ENCODE data around the gene ATP12A. TPM values are rescaled to one million over a fixed set of nuclear protein-coding genes. Genes with fewer than 3 reads are reported as not detected.

ATP12A gene
- total RNA-seq, 2 donors from 2014 or later, result 0.12 TPM; not detected in 1

DNA sequence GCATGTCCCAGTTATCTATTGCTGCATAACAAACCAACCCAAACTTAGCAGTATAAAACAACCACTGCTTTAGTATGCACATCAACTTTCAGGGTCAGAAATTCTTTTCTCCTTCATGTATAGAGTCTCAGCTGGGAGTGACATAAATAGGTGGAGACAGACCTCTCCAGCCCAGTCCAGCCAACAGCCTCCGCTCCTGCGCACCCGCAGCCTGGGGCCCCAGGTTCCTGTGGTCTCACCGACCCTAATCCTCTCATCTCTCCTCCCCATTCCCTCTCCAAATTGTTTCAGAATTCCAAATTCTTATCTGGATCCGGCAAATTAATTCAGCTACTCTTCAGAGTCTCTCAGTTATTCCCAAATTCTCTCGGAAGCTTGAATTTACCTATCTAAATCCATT, 522 bp upstream of the ATP12A start:
- Mint-ChIP-seq H3K9me3 (no peaks in the 10 kb centered on the region), H3K27ac (no peak overlapping the region), H3K36me3 (no peaks in the 10 kb centered on the region)
- DNase-seq (ENCODE audit: low spot score in 2 of 2), result no peak
- ATAC-seq, result no peak

DNA sequence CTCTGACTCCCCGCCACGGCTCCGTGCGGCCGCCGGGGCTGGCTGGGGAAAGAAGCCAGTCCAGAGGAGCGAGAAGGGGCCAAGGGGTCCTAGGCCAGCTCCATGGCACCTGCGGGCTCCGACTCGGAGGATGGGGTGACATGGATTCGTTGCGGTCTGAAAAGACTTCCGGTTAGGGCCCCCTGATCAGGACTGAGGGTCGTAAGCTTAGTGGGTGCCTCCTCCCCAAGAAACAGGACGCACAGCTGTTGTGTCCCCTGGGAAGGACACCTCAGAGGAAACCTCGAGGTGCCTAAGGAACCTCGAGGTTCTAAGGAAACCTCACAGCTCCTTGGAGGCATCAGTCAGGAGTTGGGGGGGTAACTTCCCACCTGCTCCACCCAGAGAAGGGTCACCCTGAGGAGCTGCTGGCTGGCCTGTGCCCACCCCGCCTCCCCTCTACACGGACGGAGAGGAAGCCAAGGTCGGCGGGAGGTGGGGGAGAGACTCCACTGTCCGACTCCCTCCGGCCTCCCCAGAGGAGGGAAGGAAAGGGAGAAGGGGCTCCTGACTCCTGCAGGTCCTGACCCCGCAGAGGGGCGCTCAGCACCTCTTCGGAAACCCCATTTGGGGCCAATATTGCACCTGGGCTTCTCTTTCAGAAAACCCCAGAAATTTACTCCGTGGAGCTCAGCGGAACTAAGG, 855 bp downstream of the ATP12A start:
- H3K27ac Mint-ChIP-seq, result no peak overlapping the region
- no peaks in the 10 kb centered on the region for H3K36me3 Mint-ChIP-seq
- ATAC-seq, result no peak

DNA sequence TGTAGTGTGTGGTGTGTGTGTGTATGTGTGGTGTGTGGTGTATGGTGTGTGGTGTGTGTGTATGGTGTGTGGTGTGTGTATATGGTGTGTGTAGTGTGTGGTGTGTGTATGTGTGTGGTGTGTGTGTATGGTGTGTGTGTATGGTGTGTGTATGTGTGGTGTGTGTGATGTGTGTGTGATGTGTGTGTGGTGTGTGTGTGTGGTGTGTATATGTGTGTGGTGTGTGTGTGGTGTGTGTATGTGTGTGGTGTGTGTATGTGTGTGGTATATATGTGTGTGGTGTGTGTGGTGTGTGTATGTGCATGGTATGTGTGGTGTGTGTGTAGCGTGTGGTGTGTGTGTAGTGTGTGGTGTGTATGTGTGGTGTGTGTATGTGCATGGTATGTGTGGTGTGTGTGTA, 1.7 kb downstream of the ATP12A start:
- no peak overlapping the region for H3K27ac Mint-ChIP-seq
- no peak for DNase-seq (ENCODE audit: low spot score in 2 of 2)
- no peak for ATAC-seq
- no peaks in the 10 kb centered on the region for H3K9me3 Mint-ChIP-seq
- H3K36me3 Mint-ChIP-seq, result no peaks in the 10 kb centered on the region

More for the DNA sequence above, 855 bp downstream of the ATP12A start:
- no peaks in the 10 kb centered on the region for H3K9me3 Mint-ChIP-seq
- DNase-seq (ENCODE audit: low spot score in 2 of 2), result no peak

DNA sequence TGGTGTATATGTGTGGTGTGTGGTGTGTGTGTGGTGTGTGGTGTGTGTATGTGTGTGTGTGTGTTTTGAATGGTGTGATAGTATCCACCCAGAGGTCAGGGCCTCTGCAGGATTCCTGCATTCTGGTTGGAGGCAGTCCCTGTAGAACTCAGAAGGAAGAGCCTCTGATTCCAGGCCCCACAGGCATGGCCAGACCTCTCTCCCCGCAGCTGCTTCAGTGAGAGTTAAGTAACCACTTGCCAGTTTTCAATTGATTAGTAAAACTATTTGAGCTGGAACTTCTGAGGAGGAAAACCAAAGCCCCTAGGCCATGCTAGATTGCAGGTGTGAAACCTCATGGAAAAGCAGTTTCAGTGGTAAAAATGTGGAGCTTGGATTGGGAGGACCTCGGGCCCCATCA, 2.1 kb downstream of the ATP12A start:
- ATAC-seq, result no peak

DNA sequence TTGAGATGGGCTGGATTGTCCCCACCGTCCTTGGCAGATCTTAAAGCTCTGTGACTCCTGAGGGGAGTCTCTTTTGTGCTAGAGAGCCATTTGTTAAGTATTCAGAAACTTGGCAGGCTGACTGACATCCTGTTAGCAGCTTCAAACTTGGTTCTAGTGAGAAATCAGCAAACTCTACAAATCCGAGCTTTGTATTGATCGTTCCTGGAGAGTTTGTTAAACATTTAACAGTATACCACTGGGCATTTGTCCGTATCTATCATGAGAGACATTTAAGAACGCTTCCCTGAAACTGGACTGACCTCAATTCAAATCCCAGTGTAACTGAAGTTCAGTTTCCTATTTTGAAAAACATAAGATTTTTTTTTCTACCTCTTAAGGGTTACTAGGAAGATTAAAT, 3.1 kb downstream of the ATP12A start:
- Mint-ChIP-seq H3K9me3 (no peaks in the 10 kb centered on the region), H3K36me3 (no peaks in the 10 kb centered on the region), H3K27ac (no peak overlapping the region)
- ATAC-seq, result no peak
- no peak for DNase-seq (ENCODE audit: low spot score in 2 of 2)

More for the DNA sequence above, 2.1 kb downstream of the ATP12A start:
- H3K36me3 Mint-ChIP-seq, result no peaks in the 10 kb centered on the region
- no peak for DNase-seq (ENCODE audit: low spot score in 2 of 2)
- H3K9me3 Mint-ChIP-seq, result no peaks in the 10 kb centered on the region
- H3K27ac Mint-ChIP-seq, result no peak overlapping the region

DNA sequence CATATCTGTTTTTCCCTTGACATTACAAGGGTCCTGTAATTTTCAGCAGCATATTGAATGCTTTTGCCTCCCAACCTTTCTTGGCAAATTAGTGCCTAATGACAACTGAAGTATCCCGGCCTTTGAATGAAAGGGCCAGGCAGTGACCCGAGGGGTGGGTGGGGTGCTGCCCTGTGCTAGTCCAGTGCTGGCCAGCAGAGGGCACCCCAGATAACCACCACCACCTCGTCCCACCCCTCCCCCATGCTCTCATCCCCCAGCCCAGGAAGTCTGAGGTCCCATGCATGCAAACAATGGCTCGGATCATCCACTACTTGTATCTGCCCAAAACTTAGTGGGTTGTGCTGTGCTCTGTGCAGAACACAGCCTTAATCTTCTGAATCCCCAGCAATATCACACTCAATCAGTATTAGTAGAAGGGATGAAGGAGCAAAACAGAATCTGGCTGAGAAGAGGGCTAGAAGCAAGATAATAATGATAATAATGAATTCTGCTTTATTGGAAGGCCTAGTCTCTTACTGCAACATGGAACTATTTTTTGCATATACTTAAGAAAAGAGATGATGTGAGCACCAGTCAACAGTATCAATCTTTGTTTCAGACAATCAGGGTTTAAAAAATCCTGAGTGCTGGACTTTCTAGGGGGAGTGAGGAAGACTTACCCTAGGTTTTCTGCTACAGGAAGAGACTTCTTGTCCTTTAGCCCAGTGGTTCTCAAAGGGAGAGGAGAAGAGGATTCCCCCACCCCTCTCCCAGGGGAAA, 3.8 kb downstream of the ATP12A start:
- peak overlapping the region in 1 of 2 donors; percentile 22 for H3K27ac Mint-ChIP-seq
- H3K36me3 Mint-ChIP-seq, result no peaks in the 10 kb centered on the region
- peak in 1 of 2 donors; percentile 63 for DNase-seq (ENCODE audit: low spot score in 2 of 2)
- H3K9me3 Mint-ChIP-seq, result no peaks in the 10 kb centered on the region
- peak; percentile 33 to 79 for ATAC-seq

DNA sequence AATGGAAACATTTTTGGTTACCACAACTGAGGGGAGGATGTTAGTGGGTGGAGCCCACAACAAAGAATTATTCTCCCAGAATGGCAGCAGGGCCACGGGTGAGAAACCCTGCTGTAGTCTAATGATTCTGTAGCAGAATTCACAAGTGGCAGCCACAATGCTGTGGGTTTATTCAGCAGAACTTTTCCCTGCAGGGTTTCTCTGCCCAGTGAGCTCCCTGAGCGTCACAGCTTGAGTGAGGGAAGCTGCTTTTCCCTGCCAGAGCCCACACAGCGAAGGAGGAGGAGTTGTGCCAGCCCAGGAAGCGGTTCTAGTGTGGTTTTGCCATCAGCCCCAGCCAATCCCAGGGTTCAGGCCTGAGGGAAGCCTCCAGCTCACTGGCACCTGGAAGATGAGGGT, 4.4 kb downstream of the ATP12A start:
- Mint-ChIP-seq H3K9me3 (no peaks in the 10 kb centered on the region), H3K36me3 (no peaks in the 10 kb centered on the region), H3K27ac (peak overlapping the region in 1 of 2 donors; percentile 22)
- DNase-seq (ENCODE audit: low spot score in 2 of 2) (peak; percentile 33 to 77), ATAC-seq (peak; percentile 75 to 89)

DNA sequence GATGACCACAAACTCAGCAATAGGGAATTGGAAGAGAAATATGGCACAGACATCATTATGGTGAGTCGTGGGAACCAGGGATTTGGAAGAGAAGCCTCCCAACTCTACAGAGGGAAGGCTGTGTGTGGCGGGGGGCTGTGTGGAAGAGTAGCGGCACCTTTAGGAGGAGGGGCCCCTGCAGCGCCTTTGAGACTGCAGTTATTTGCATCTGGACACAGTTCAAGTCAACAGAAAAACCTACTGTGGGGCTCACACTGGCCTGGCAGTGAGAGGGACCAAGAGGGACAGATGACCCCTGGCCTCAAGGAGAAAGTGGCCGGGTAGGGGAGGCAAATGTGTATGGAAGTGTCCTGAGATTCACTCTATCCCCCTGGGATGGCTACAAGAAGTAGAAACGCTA, 5.1 kb downstream of the ATP12A start:
- Mint-ChIP-seq H3K27ac (no peak overlapping the region), H3K9me3 (no peaks in the 10 kb centered on the region), H3K36me3 (no peaks in the 10 kb centered on the region)
- ATAC-seq (no peak), DNase-seq (ENCODE audit: low spot score in 2 of 2) (no peak)

DNA sequence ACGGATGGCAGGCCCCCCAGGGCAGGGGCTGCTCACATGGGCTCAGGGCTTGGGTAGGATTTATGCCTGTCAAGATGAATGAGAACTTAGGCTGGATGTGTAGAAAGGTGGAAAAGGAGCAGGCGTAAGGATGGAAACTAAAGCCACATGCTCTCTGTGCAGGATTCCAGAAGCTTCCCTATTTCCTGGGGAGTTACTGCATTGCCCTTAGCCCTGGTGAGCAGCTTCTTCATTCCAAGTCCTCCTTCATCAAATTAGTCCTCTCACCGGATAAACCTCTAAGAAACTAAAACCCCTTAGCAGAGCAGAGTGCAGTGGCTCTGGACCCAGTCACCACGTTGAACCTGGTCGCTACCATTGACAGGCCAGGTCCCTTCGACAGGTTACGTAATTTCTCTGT, 7.4 kb downstream of the ATP12A start:
- ATAC-seq, result no peak
- Mint-ChIP-seq H3K36me3 (no peaks in the 10 kb centered on the region), H3K9me3 (no peaks in the 10 kb centered on the region), H3K27ac (no peak overlapping the region)
- no peak for DNase-seq (ENCODE audit: low spot score in 2 of 2)

DNA sequence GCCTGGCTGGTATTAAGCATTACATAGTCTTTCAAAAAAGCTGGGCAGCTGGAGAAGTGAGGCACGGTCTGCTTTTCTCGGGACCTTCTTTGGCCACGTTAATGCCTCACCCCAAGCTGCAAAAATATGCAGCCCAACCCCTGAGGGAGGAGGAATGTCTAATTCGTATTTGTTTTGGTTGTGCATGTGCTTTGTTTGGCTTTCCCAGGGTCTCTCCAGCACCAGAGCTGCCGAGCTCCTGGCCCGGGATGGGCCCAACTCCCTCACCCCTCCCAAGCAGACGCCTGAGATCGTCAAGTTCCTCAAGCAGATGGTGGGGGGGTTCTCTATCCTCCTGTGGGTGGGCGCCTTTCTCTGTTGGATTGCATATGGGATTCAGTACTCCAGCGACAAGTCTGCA, 7.9 kb downstream of the ATP12A start:
- Mint-ChIP-seq H3K27ac (no peak overlapping the region), H3K9me3 (no peaks in the 10 kb centered on the region), H3K36me3 (no peaks in the 10 kb centered on the region)
- ATAC-seq (no peak), DNase-seq (ENCODE audit: low spot score in 2 of 2) (no peak)

DNA sequence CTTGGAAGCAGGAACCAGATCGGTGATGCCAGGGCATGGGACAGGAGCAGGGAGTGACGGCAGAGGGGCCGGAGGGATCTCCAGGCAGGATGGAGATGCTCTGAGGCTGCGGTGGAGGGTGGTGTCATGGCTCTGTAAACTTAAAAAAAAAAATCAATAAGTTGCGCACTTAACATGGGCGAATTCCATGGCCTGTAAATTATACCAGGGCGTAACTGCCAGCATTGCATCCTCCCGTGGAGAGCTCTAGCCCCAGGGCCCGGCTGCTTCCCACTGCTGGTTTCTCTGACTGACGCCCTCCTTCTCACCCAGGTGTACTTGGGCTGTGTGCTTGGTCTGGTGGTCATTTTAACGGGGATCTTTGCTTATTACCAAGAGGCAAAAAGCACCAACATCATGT, 8.7 kb downstream of the ATP12A start:
- no peaks in the 10 kb centered on the region for H3K9me3 Mint-ChIP-seq
- H3K27ac Mint-ChIP-seq, result no peak overlapping the region
- no peak for DNase-seq (ENCODE audit: low spot score in 2 of 2)
- no peaks in the 10 kb centered on the region for H3K36me3 Mint-ChIP-seq
- ATAC-seq, result no peak

DNA sequence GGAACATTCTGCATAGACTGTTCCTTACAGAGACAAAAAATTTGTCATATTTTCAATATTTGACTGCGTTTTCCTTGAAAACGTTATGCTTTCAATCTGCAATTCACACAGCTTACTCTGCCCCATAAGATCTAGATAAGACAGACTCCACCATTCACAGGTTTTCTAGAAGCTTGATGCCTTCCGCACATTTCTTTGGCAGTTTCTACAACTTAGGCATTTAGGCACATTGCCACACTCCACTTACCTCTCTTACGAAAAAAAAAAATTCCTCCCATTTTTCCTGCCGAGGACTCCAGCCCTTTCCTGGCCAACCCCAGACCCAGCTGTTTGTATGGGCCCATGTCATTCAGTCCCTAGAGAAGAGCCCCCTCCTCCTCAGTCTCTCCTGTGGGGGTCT, 11.2 kb downstream of the ATP12A start:
- no peaks in the 10 kb centered on the region for H3K9me3 Mint-ChIP-seq
- DNase-seq (ENCODE audit: low spot score in 2 of 2) (no peak), ATAC-seq (no peak)
- no peaks in the 10 kb centered on the region for H3K36me3 Mint-ChIP-seq
- no peak overlapping the region for H3K27ac Mint-ChIP-seq

DNA sequence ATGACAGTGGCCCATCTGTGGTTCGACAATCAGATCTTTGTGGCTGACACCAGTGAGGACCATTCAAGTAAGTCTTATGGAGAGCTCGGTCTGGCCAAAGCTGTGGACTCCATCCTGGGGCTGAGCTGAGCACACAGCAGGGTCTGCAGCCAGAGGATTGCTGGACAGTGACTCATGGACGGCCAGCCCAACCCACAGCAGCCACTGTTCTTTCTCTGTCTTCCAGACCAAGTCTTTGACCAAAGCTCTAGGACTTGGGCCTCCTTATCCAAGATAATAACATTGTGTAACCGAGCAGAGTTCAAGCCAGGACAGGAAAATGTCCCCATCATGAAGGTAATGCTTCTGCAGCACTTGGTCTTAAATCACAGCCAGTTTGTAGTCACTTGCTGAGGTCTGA, 12.4 kb downstream of the ATP12A start:
- DNase-seq (ENCODE audit: low spot score in 2 of 2), result no peak
- no peak overlapping the region for H3K27ac Mint-ChIP-seq
- no peaks in the 10 kb centered on the region for H3K36me3 Mint-ChIP-seq
- no peak for ATAC-seq
- no peaks in the 10 kb centered on the region for H3K9me3 Mint-ChIP-seq

DNA sequence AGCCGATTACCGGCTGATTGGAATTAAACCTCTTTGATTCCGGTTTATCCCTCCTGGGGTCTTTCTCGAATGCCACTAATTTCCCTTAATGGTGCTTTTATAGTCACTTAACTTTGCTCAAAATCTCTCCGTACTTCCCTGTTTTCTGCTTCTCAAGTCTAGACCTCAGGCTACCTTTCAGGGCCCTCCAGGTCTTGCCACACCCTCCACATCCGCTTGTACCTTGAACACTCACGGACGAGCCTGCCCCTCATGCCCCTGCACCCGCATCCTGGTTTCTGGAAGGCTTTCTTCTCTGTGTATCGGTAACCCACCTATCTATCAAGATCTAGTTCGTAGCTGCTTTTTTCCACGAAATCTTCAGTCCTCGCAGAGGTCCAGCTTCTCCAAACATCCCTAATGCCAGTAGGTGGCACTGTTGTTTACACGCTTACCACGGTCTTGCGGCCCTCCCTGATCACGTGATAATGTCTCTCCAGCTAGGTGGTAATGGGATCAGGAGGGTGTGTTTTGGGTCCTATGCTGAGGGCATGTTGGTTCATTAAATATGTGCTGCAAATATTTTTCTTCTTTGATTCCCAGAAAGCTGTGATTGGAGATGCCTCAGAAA, 13.8 kb downstream of the ATP12A start:
- Mint-ChIP-seq H3K27ac (no peak overlapping the region), H3K9me3 (no peaks in the 10 kb centered on the region), H3K36me3 (no peaks in the 10 kb centered on the region)
- peak; percentile 81 to 82 for ATAC-seq
- peak in 1 of 2 donors; percentile 52 for DNase-seq (ENCODE audit: low spot score in 2 of 2)

DNA sequence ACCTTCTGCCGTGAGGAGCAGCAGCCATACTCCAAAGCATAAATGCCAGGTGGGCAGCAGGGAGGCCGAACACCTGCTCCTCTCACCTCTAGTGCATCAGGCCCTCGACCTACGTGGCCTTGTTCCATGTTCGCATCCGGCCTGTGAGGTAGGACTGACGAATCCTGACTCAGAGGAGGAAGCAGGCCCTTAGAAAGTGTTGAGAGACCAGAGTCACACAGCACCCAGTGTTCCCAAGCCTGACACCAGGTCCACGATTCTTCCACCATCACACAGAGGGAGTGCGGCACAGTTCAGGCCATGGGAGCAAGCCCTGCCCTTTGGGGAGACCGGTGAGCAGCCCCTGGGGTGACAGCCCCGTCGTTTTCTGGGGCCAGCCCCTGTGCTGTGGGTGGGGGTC, 14.7 kb downstream of the ATP12A start:
- Mint-ChIP-seq H3K36me3 (no peaks in the 10 kb centered on the region), H3K27ac (no peak overlapping the region), H3K9me3 (no peaks in the 10 kb centered on the region)
- ATAC-seq, result no peak
- no peak for DNase-seq (ENCODE audit: low spot score in 2 of 2)

DNA sequence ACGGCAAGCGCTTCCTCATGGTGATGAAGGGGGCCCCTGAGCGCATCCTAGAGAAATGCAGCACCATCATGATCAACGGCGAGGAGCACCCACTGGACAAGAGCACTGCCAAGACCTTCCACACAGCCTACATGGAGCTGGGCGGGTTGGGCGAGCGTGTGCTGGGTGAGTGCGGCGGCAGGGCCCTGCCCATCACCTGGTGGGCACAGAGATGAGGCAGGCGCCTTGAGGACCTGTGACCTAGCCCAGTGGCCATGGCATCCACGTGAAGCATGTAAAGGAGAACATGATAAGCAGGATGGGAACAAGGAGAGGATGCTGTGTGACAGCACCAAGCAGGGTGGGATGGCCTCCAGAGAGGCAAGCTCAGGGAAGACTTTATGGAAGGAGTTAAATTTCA, 18.5 kb downstream of the ATP12A start:
- no peak for ATAC-seq
- no peak for DNase-seq (ENCODE audit: low spot score in 2 of 2)
- Mint-ChIP-seq H3K9me3 (no peaks in the 10 kb centered on the region), H3K36me3 (no peaks in the 10 kb centered on the region), H3K27ac (no peak overlapping the region)

DNA sequence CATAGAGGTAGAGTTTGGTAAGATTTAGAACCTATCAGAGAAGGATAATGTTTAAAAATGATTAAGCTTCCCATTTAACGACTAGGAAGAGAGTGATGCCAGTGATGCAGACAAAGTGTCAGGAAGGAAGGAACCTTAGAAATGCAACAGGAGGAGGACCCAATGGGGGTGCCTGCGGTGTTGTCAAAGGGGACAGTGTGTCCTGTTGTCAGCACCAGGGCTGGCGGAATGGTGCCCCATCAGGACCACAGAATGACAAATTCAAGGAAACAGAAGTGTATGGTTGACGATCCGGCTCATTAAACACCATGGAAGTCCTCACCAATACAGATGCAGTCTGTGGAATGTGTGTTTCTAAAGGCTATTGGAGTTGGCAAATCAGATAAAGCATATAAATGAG, 19.3 kb downstream of the ATP12A start:
- no peak for DNase-seq (ENCODE audit: low spot score in 2 of 2)
- no peak overlapping the region for H3K27ac Mint-ChIP-seq
- H3K36me3 Mint-ChIP-seq, result no peaks in the 10 kb centered on the region
- no peaks in the 10 kb centered on the region for H3K9me3 Mint-ChIP-seq
- no peak for ATAC-seq

DNA sequence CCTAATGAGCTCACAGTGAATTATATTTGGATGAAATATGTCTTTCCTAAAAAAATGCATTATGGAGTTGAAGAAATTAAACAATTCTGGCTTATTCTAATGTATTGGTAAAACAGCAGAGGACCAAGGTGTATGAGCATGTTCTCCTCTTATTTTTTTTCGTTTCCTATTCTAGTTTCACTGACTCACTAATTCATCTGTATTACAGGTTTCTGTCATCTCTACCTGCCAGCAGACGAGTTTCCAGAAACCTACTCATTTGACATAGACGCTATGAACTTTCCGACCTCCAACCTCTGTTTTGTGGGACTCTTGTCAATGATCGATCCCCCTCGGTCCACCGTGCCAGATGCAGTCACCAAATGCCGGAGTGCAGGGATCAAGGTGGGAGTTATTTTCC, 20.3 kb downstream of the ATP12A start:
- DNase-seq (ENCODE audit: low spot score in 2 of 2) (no peak), ATAC-seq (peak; percentile 41 to 89)
- Mint-ChIP-seq H3K9me3 (no peaks in the 10 kb centered on the region), H3K27ac (no peak overlapping the region), H3K36me3 (no peaks in the 10 kb centered on the region)

Data from activated naive CD4-positive, alpha-beta T cell treated with anti-CD3 and anti-CD28 coated beads, Interleukin-2, amount 50 U/mL, for 72 hours (primary cell).